Measurements from ENCODE around the gene THOC7.

The THOC7 gene

DNA sequence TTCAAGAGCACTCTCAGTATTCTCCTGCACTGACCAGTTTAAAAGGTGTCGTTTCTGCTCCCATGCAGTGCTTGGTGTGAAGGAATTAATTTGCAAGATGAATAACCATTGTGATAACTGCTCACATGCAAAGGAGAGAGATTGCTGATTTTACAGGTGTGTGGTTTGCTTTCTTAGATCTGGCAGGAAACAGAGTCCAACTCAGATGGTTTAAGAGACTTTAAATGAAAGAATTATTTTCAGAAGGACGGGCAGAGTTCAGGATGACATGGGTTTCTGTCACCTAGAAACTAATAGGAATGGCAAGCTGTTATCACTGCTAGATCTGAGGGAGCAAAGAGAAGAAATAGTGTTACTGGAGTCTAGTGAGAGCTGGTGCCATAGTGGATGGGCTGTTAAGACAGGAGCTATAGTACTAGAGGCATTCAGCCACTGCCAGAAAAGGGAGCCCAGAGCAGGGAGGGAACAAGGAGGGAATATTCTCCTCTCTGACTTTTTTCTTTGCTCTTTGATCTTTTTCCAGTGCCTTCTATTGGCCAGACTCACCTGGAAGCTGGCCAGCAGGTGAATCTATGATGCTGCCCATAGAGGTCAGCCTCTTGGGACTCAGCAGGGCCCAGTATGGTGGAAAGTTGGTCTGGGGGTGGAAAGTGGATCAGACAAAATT is 14.9 kb upstream of the THOC7 start:
- DNase-seq (ENCODE audit: low spot score) = no peak

DNA sequence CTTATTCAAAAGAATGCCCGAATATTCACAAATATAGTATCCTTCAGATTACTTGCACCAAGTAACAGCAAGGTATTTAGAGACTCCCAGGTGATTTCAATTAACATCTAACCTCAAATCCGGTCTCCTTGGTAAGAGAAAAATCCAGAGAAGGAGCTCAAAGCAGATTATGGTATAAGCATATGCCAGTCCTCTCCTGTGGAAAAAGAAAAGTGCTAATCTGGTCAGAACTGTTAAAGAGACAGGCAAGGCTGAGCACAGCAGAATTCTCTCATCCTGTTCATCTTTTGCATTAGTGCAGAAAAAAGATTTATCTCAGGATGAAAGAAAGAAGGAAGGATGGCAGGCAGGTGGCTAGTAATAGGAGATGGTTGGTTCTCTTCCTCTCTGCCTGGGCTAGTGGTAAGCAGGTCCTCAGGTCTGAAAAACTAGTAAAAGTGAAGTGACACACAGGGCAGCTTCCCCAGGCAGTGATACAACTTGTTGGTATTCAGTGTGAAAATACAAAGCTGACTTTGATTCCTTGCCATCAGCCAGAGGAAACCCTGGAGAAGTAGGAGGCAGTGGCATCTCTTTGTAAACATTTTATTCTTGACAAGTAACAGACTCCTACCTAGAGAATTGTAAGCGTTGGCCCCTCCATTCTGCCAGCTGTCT is 14.3 kb upstream of the THOC7 start:
- DNase-seq (ENCODE audit: low spot score) = no peak

DNA sequence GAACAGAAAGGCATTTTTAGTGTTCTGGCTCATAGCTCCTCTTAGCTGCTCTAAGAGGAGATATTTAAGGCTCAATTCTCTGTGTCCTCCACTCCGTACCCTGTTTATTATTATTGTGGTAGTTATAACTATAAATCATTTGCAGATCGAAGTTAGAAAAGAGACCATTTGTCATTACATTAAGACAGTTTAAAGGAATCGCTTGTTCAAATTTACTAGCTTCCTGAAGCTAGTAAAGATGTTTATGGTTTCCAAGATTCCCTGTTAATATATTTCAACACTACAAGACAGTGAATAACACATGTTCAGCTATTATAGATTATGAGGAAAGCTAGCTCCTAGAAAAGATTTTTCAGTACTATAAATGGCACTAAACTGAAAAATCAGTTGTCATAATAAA is 12.7 kb upstream of the THOC7 start:
- no peak for DNase-seq (ENCODE audit: low spot score)

DNA sequence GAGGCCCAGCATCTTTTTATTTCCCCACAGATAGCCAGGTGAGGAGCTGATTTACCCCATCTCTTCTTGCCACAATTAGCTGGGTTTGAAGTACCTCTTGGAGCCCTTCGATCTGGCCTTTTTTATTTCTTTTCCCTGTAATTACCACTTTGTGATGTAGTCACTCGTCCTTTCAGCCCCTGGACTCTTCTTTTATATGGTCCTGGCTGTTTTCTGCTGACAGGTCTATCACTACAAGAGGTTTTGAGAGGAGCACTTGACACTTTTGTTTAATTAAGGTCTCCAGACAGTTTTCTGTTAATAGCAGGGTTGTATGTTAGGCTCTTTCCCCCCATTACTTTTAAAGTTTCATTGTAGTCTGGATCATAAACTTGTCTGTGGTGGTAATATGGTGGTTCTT is 11.9 kb upstream of the THOC7 start:
- no peak for DNase-seq (ENCODE audit: low spot score)

DNA sequence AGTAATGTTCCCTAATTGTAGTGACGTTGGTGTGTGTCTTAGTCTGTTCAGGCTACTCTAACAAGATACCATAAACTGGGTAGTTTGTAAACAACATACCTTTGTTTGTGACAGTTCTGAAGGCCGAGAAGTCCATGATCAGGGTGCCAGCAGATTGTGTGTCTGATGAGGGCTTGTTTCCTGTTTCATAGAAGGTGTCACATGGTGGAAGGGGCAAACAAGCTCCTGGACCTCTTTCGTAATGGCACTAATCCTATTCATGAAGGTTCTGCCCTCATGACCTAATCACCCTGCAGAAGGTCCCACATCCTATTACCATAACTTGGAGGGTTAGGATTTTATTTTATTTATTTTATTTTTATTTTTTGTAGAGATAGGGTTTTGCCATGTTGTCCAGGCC is 11.2 kb upstream of the THOC7 start:
- no peak for DNase-seq (ENCODE audit: low spot score)

DNA sequence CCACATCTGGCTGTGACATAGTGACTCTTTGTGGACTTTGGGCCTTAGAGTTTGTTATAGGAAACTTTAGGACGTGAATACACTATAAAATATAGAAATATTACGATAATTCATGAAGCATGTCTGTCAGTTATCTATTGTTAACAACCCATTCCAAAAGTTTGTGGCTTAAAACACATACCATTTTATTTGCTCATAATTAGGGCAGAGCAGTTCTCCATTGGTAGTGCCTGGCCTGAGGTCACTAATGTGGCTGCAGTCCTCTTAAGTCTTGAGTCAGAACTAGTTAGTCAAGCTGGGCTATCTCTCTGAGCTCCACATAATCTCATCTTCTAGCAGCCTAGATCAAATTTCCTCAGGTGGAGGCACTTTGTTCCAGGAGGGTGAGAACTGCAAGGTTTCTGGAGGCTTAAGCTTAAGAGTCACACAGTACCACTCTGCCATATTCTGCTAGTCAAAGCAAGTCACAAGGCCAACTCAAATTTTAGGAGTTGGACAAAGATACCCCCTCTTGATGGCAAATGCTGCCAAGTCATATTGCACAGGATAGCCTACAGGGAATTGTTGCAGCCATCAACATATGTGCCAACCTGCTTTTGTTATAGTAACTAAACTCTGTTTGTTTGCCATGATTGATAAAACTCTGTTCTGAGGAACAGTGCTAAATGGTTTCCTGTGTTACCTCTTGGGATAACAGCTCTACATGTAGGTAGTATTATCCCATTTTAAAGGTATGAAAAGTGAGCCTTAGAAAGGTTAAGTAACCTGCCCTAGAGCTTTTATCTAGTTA is 8.7 kb upstream of the THOC7 start:
- no peak for DNase-seq (ENCODE audit: low spot score)

DNA sequence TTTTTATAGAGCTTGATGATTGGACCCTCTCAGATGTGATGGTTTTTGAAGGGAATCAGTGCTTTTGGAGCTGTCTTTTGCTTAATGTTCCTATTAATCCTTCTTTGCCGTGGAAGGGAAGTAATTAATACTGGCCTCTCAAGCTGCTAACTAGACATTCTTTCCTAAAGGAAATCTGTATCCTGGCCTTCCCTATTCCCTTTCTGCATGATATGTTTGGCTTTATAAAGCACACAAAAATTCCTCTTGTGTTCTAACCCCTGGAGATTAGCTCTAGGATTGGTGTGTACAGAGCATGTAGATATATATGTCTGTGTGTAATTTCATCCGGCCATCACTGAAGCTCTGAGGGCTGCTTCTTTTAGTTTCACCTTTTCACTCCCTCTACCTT is 7.0 kb upstream of the THOC7 start:
- DNase-seq (ENCODE audit: low spot score) = no peak

DNA sequence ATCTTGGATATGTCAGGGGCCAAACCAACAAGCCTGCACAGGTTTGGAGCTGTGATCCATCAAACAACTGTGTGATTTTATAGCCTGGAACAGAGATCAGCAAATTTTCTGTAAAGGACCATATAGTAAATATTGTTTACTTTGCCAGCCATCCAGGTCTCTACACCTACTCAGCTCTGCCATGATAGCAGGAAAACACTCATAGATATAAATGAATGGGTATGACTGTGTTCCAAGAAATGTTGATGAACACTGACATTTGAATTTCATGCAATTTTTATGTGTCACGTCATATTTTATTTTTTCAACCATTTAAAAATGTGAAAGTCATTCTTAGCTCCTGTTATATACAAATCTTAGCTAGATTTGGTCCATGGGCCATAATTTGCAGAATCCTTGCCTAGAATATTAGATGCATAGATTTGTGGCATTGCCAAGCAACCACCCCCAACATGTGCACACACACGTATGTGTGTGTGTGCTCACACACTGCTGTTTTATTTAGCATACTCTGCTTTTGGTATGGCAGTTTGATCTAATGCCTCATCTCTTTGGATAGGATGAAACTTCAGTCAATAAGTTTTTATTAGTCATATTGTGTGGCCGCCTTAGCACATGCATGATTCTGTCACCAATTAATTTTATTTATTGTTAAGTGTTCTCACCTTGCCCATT is 6.5 kb upstream of the THOC7 start:
- DNase-seq (ENCODE audit: low spot score) = no peak

DNA sequence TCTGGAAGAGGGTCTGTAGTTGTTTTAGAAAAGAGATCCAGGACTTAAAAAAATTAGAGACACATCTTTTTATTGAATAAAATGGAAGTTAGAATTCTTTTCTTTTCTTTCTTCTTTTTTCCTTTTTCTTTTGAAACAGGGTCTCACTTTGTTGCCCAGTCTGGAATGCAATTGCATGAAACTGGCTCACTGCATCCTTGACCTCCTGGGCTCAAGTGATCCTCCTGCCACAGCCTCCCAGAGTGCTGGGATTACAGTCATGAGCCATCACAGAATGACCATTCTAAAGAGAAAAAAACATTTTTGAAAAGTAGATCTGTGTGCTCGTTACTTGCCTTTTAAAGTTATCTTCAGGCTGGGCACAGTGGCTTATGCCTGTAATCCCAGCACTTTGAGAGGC is 3.6 kb upstream of the THOC7 start:
- no peak for DNase-seq (ENCODE audit: low spot score)

DNA sequence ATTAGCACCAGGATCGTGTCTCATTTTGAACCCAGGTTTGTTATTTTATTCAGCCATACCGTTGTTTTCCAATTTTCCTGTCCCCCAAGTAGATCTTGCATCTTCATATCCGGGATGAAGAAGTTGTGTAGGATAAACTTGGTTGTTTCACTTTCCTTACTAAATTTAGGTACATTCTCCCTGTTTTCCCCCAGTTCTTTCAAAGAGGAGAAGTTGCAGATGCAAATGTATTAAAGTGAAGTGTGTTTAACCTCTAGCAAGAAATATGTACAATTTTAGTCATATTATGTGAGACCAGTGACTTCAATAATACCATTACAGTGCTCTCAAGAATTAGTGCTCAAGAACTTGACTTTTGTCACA is 1.3 kb upstream of the THOC7 start:
- no peak for DNase-seq (ENCODE audit: low spot score)

DNA sequence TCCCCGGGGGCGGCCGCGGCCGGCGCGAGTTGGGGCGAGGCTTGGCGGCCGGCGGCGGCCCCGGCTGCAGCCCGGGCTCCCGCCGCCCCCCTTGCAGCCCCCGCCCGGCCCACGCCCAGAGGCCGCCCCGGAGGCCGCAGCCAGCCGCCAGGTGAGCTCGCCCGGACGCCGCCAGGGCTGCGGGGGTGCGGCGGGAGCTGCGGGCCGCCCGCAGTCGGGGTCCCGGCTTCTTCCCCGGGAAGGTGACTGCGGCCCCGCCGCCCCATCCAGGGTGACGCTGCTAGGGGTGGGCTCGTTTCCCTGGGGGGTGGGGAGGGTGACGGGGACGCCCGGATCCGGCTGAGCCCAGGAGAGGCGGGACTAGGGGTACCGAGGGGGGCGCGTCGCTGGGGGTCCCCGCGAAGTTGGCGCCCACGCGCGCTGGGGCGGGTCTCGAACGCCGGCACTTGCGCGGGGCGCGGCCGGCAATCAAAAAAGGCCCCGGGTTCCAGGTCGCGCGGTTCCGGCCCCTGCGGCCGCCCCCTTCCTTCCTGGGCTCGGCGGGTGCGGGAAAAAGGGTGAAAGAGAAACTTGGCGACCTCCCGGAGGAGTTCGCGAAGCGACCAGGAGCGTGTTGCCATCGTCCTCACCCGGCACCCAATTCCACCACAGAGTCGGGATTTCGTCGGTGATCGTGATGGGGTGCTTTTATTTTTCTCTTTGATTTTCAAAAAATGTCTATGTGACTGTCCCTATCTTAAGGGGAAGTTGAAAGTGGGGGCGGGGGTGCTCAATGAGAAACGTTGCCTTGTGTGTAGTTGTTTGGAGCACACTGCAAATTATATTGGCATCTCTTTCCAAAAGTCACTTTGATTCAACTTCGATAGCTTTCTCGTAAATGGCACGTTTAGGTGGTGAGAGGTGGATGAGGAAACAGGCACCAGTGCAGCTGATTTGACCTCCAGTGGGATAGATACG is 681 bp upstream of the THOC7 start:
- DNase-seq (ENCODE audit: low spot score) = peak; percentile 73

DNA sequence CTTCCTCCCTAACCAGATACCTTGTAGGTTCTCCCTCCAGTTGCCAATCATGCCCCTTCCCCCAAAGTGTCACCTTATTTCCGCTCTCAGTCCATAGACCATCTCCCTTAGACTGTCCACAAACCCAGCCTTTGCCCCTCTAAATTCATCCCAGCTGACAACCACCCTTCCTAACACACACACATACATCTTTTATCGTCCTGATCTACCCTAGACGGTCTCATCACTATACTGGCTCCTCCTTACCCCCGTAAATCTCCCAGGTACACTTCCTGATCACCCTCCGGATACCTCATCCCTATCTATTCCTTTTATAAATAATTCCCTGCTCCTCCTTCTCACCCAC is 828 bp downstream of the THOC7 start:
- no peak for DNase-seq (ENCODE audit: low spot score)

DNA sequence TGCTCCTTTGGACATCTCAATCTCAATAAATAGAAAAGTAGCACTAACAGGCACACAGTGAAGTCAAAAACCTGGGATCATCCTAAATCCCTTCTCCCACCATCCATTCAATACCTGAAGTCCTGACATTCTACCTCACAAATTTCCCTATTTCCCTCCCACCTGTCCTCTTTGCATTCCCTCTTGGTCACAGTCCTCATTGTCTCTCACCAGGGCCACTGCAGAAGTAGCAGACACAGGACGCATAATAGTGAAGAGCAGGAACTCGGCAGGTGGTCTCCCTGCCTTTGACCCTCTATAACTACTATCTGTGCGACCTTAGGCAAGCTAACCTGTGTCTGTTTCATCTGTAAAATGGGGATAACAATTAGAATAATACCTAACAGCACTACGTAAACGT is 2.3 kb downstream of the THOC7 start:
- no peak for DNase-seq (ENCODE audit: low spot score)

DNA sequence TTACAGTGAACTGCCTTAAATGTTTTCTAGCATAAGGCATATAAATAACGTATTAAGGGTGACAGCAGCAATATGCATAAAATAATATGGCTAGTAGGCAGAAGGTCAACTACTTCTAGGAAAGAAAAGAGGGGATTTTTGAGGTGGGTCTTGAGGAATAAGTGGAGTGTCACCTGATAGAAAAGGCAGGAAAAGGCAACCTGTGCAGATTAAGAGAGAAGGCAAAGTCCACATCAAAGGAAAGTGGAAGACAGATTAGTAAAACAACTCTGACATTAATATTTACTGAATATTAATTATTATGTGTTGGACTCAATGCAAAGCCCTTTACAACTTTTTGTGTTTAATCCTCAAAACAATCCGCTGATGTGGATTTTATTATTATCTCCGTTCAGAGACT is 2.8 kb downstream of the THOC7 start:
- DNase-seq (ENCODE audit: low spot score) = no peak

DNA sequence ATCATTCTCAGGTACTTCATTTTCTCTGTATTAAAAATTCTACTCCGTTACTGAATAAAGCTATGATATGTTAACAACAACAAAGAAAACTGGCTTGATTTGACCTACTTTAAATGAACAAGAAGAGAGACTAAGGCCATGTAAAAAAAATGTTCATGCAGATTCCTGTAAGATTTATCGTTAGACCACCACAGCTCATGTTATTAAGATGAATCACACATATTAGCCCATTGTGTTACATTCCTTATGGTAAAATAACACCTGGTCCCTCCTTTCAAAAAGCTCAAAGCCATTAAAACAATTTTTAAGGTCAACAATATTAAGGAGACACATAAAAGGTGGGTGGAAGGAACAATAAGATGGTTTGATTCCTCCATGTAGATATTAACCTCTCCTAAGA is 6.3 kb downstream of the THOC7 start:
- no peak for DNase-seq (ENCODE audit: low spot score)

DNA sequence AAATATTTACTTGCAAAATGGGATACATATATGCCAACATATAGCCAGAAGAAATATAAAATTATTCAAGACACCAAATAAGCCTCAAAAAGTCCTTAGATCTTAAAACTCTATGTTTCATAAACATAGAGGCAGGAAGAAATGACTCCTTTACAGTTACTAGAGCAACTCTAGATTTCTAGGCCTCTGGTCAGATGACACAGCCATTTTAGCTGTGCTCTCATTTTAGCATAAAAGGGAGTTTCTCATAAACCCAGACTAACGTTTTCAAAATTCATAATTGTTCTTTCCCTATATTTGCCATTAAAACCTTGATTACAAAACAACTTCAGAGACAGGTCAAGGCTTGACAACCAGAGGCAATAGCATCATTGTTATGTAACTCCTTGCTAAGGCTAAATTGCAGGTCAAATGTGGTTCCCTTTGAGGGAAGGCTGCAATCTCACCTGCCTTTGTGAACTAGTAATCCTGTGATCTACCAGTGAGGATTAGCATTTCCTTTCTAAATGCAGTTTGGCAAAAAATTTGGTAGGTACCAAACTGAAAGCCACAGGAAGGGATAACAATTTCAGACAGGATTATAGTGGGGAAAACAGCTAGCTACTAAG is 8.2 kb downstream of the THOC7 start:
- DNase-seq (ENCODE audit: low spot score) = no peak

DNA sequence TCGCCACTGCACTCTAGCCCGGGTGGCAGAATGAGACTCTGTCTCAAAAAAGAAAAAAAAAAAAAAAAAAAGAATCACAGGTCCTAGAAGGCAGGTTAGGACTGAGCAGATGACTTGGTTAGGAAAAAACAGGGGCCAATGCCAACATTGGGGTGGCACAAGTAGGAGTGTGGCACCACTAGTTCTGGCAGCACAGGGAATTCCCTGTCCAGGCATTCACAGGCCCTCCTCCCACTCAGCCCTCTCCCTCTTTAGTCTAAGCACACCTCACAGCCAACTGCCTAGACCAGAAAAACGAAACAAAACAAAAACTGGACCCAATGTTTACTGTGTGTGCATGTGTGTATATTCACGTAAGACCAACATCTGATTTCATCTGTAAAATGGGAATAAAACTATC is 10.5 kb downstream of the THOC7 start:
- DNase-seq (ENCODE audit: low spot score) = no peak

DNA sequence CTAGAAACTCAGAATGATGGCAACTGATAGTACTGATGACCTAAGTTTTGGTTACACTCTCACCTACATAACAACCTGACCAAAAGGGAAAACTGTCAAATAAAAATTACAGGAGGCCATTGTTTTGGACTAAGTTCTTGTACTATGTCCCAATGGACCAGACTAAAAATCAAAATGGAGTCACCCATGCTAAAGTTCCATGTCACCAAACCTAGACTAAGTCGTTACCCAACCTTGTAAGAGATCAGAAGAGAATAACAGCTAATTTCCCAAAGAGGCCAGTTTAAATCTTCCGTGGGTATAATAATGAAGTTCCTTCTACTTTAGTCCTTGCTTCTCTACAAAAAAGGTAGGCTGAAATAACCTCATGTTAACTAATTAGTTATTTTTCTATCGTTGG is 12.3 kb downstream of the THOC7 start:
- DNase-seq (ENCODE audit: low spot score) = no peak

DNA sequence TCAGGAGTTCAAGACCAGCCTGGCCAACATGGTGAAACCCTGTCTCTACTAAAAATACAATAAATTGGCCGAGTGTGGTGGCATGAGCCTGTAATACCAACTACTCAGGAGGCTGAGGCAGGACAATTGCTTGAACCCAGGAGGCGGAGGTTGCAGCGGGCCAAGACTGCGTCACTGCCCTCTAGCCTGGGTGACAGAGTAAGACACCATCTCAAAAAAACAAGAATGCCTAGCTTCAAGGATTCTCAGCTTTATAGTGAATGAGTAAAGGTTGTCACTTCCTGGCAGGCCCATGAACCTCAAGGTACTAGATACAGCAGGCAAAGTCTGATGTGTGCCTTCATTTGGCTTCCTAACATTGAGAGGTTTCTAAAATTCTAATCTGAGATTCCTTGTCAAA is 14.4 kb downstream of the THOC7 start:
- no peak for DNase-seq (ENCODE audit: low spot score)

DNA sequence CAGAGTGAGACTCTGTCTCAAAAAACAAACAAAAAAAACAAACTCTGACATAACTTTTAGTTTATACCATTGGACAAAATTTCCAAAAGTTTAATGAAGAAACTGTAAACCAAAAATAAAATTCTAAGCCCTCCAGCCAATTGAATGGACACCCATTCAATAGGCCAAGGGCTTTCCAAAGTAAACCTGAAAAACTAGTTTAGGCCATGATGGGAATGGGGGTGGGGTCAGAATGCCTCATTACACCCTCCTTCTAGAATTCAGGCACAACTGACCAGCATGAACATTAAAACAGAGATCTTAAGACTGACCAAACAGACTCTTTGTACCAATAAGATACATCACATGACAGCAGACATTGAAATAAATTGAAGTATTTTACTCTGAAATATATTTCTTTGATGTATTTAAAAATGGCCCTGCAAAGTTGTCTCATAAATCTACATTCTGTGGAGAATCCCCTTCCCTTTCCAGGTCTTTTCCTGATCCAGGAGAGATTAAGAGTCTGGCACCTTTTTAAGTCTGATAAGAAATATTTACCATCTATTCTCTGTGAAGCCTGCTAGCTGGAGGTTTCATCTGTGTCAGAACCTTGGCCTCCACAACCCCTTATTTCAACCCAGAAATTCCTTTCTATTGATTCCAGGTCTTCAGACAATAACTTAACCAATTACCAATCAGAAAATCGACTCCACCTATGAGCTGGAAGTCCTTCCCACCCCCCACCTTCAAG is 15.7 kb downstream of the THOC7 start:
- DNase-seq (ENCODE audit: low spot score) = no peak

DNA sequence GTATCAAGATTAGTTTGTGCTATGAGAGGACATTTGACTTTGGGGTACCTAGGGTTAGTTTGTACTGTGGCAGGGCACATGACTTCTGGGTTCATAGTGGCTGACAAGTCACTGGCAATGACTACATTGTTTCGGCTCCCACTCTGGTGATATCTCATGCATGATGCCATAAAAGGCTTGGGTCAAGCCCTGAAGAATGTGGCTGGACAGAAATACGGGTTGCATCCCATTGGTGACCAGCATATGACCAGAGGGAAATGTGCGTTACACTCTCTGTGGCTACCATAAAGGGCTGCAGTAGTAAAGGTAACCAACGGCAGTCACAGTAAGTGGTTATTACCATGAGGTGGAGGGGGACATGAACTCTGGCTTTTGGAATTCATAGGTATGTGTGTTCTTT is 18.4 kb downstream of the THOC7 start:
- DNase-seq (ENCODE audit: low spot score) = no peak
